Trophoblast cell (in vitro differentiated cells and primary cell): ENCODE measurements around the gene PDE8A.
A peak's percentile ranks its signal among the peaks of the same experiment; 100 is the strongest.
"Not testable (repeated sequence)": the region's sequence is repeated elsewhere in the genome, so short reads cannot be mapped to it uniquely, and the experiment has no call there.

ENCODE experiments used
- DNase-seq, 2 donors: peaks; one replicate each; pipeline ENCODE4 v3.0.0-alpha.2; 2016
- H2AFZ ChIP-seq: 2 replicates; pipeline ENCODE4 v1.6.1; 2013; ENCODE audit warnings: low read length, moderate library complexity, mild to moderate bottlenecking; ENCODE audit not compliant: insufficient read depth, poor library complexity
- H2AK5ac ChIP-seq: 2 replicates; pipeline ENCODE4 v1.6.1; 2013; ENCODE audit warnings: mild to moderate bottlenecking, low read length
- H2BK120ac ChIP-seq: 2 replicates; pipeline ENCODE4 v1.6.1; 2013; ENCODE audit warnings: low read length, mild to moderate bottlenecking, moderate library complexity; ENCODE audit not compliant: insufficient read depth, poor library complexity
- H2BK12ac ChIP-seq: 2 replicates; pipeline ENCODE4 v1.6.1; 2013; ENCODE audit warnings: mild to moderate bottlenecking, low read length, moderate library complexity
- H2BK5ac ChIP-seq: 2 replicates; pipeline ENCODE4 v1.6.1; 2013; ENCODE audit warnings: low read length, low read depth, moderate library complexity, mild to moderate bottlenecking; ENCODE audit not compliant: poor library complexity
- H3K14ac ChIP-seq: 2 replicates; pipeline ENCODE4 v1.6.1; 2013; ENCODE audit warnings: mild to moderate bottlenecking, low read length
- H3K18ac ChIP-seq: 2 replicates; pipeline ENCODE4 v1.6.1; 2013; ENCODE audit warnings: mild to moderate bottlenecking, low read length
- H3K23ac ChIP-seq: 2 replicates; pipeline ENCODE4 v1.6.1; 2013; ENCODE audit warnings: low read length
- H3K27ac ChIP-seq: 2 replicates; pipeline ENCODE4 v1.5.1; 2013; ENCODE audit warnings: low read depth, mild to moderate bottlenecking, inconsistent platforms, low read length, moderate library complexity
- H3K27me3 ChIP-seq: 2 replicates; pipeline ENCODE4 v1.6.1; 2013; ENCODE audit warnings: inconsistent platforms, mild to moderate bottlenecking, low read length, moderate library complexity; ENCODE audit not compliant: insufficient read depth
- H3K36me3 ChIP-seq, 2 experiments: 1 replicate in 1 of 2; 2 replicates in 1 of 2; pipeline ENCODE4 v1.6.1; 2013; ENCODE audit warnings: low read length in 2 of 2, mild to moderate bottlenecking in 2 of 2, moderate library complexity in 1 of 2; ENCODE audit not compliant: insufficient read depth in 2 of 2, control insufficient read depth in 1 of 2
- H3K4ac ChIP-seq: 2 replicates; pipeline ENCODE4 v1.6.1; 2013; ENCODE audit warnings: low read depth, mild to moderate bottlenecking, low read length, moderate library complexity
- H3K4me1 ChIP-seq, 2 experiments: 1 replicate in 1 of 2; 2 replicates in 1 of 2; pipeline ENCODE4 v1.6.1; 2013; ENCODE audit warnings: low read length in 2 of 2, mild to moderate bottlenecking in 2 of 2, moderate library complexity in 1 of 2; ENCODE audit not compliant: insufficient read depth in 2 of 2, control insufficient read depth in 1 of 2
- H3K4me2 ChIP-seq: 2 replicates; pipeline ENCODE4 v1.6.1; 2013; ENCODE audit warnings: inconsistent platforms, mild to moderate bottlenecking, low read length, moderate library complexity
- H3K4me3 ChIP-seq: 2 replicates; pipeline ENCODE4 v1.5.1; 2013; ENCODE audit warnings: mild to moderate bottlenecking, low read depth, low read length, inconsistent platforms
- H3K79me1 ChIP-seq: one replicate; pipeline ENCODE4 v1.6.1; 2013; ENCODE audit warnings: low read length
- H3K79me2 ChIP-seq: 2 replicates; pipeline ENCODE4 v1.6.1; 2013; ENCODE audit warnings: low read length, mild to moderate bottlenecking; ENCODE audit not compliant: control insufficient read depth, insufficient read depth, poor library complexity
- H3K9ac ChIP-seq: 2 replicates; pipeline ENCODE4 v1.6.1; 2013; ENCODE audit warnings: mild to moderate bottlenecking, low read length
- H3K9me3 ChIP-seq: 2 replicates; pipeline ENCODE4 v1.6.1; 2013; ENCODE audit warnings: low read depth, mild to moderate bottlenecking, control low read depth, inconsistent platforms, low read length; ENCODE audit not compliant: insufficient read depth
- H4K12ac ChIP-seq: 2 replicates; pipeline ENCODE4 v1.6.1; 2013; ENCODE audit warnings: low read depth, mild to moderate bottlenecking, low read length, moderate library complexity
- H4K8ac ChIP-seq: 2 replicates; pipeline ENCODE4 v1.6.1; 2013; ENCODE audit warnings: low read depth, mild to moderate bottlenecking, low read length, moderate library complexity
- H4K91ac ChIP-seq: one replicate; pipeline ENCODE4 v1.6.1; 2013; ENCODE audit warnings: low read depth, mild to moderate bottlenecking, low read length, moderate library complexity
- WGBS: extraction: QIAGEN DNeasy Blood & Tissue Kit; methylation state at CpG from one replicate; pipeline ENCODE4 v1.1.7; 2013; ENCODE audit warnings: missing lambda C conversion rate; ENCODE audit not compliant: insufficient read length, insufficient coverage; ENCODE audit errors: extremely low coverage; 5-methylcytosine and 5-hydroxymethylcytosine counted together

PDE8A gene

DNA sequence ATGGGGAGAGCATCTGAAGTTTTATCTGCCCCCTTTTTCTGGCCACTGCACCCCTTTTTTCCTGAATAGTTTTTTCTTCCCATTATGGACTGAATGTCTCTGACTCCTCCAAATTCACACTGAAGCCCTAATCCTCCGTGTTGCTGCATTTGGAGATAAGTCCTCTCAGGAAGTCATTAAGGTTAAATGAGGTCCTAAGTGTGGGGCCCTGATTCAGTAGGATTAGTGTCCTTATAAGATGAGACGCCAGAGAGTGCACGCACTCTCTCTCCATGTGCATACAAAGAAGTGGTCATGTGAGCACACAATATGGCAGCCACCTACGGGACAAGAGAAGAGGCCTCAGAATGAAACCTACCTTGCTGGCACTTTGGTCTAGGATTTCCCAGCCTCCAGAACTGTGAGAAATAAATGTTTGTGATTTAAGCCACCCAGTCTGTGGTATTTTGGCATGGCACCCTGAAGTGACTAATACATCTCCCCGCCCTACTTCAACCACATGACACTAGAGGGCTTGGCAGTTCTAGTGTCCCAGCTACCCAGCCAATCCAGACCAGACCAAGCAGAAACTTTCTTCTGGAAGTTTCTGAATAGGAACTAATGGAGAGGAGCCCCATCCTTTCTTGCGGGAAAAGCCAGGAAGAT is 191.3 kb downstream of the PDE8A start:
- H4K8ac ChIP-seq = no peak overlapping the region
- peaks cover 22% of the 10 kb centered on the region for H3K9me3 ChIP-seq
- H3K4ac ChIP-seq = no peak overlapping the region
- H3K4me2 ChIP-seq = no peak overlapping the region
- no peaks in the 10 kb centered on the region for H3K79me2 ChIP-seq
- no peak overlapping the region for H3K14ac ChIP-seq
- H3K4me1 ChIP-seq = peaks cover 7% of the 10 kb centered on the region in 2 experiments
- no peaks in the 10 kb centered on the region for H3K36me3 ChIP-seq
- no peak overlapping the region for H3K23ac ChIP-seq
- no peak for DNase-seq
- H3K79me1 ChIP-seq = peaks cover 2% of the 10 kb centered on the region
- H4K91ac ChIP-seq = no peak overlapping the region
- no peak overlapping the region for H3K9ac ChIP-seq
- H4K12ac ChIP-seq = no peak overlapping the region
- H3K18ac ChIP-seq = no peak overlapping the region
- H2BK120ac ChIP-seq = no peak overlapping the region
- no peak overlapping the region for H3K4me3 ChIP-seq
- no peak overlapping the region for H2AK5ac ChIP-seq
- no peak overlapping the region for H2BK12ac ChIP-seq
- H3K27ac ChIP-seq = no peak overlapping the region
- no peak overlapping the region for H2AFZ ChIP-seq
- WGBS = no CpG with 5 or more reads among the region's 6 CpGs
- no peak overlapping the region for H2BK5ac ChIP-seq
- no peaks in the 10 kb centered on the region for H3K27me3 ChIP-seq

DNA sequence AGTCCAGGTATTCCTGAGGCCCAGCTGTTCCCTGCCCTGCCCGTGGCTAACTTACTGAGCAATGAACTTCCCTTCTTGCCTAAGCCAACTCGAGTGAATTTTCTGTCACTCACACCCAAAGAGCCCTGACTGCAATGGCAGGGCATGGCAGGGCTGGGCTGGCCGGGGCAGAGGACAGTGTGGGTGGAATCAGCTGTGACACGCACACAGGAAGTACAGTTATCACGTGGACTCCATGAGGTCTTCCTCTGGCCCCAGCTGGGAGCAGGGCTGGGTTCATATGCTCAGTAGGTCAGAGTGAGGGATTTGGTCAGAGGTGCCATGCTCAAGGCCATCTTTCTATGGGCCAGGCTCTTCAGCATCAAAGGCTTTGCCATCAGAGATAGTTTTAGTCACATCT is 192.0 kb downstream of the PDE8A start:
- H3K27ac ChIP-seq, H3K23ac ChIP-seq, H3K27me3 ChIP-seq, H3K4me3 ChIP-seq, H3K4me1 ChIP-seq, H3K18ac ChIP-seq, H2AFZ ChIP-seq, H4K8ac ChIP-seq, H3K36me3 ChIP-seq, H3K4ac ChIP-seq, H3K79me1 ChIP-seq, H3K79me2 ChIP-seq, H2BK12ac ChIP-seq, H3K14ac ChIP-seq, H2BK120ac ChIP-seq, H4K12ac ChIP-seq, H2BK5ac ChIP-seq, H3K4me2 ChIP-seq, H2AK5ac ChIP-seq, H4K91ac ChIP-seq, DNase-seq, H3K9ac ChIP-seq: not testable (repeated sequence)
- no CpG with 5 or more reads among the region's 5 CpGs for WGBS
- peaks cover 22% of the 10 kb centered on the region for H3K9me3 ChIP-seq

DNA sequence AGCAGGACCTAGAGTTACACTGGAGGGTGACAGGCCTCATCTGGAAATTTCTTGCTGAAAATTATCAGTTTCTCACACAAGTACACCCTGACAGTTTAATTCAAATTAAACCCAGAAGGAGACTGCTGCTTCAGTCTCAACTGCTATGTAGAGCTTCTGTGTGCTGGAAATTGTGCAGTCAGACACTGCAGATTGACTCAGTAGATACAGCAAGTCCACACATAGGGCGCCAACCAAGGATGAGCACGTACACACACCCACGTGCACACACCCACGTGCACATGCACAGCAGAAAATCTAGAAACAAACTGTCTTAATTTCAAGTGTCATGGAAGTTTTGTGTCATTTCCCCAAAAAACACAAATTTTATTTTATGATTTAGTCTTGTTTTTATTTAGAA is 192.9 kb downstream of the PDE8A start:
- H4K8ac ChIP-seq = no peak overlapping the region
- H2BK120ac ChIP-seq = no peak overlapping the region
- no peak overlapping the region for H3K18ac ChIP-seq
- peaks cover 7 to 8% of the 10 kb centered on the region in 2 experiments for H3K4me1 ChIP-seq
- no peak overlapping the region for H2AFZ ChIP-seq
- no peaks in the 10 kb centered on the region for H3K79me2 ChIP-seq
- H3K36me3 ChIP-seq = no peaks in the 10 kb centered on the region
- H3K23ac ChIP-seq = no peak overlapping the region
- H4K91ac ChIP-seq = no peak overlapping the region
- H3K79me1 ChIP-seq = peaks cover 2% of the 10 kb centered on the region
- no peak overlapping the region for H3K4me3 ChIP-seq
- no peak overlapping the region for H2AK5ac ChIP-seq
- DNase-seq = no peak
- no peak overlapping the region for H4K12ac ChIP-seq
- H3K14ac ChIP-seq = no peak overlapping the region
- no CpG with 5 or more reads among the region's 4 CpGs for WGBS
- no peak overlapping the region for H3K9ac ChIP-seq
- peak overlapping the region; percentile 24 for H2BK12ac ChIP-seq
- H3K27ac ChIP-seq = no peak overlapping the region
- no peak overlapping the region for H3K4me2 ChIP-seq
- peaks cover 22% of the 10 kb centered on the region for H3K9me3 ChIP-seq
- no peaks in the 10 kb centered on the region for H3K27me3 ChIP-seq
- no peak overlapping the region for H3K4ac ChIP-seq
- no peak overlapping the region for H2BK5ac ChIP-seq

DNA sequence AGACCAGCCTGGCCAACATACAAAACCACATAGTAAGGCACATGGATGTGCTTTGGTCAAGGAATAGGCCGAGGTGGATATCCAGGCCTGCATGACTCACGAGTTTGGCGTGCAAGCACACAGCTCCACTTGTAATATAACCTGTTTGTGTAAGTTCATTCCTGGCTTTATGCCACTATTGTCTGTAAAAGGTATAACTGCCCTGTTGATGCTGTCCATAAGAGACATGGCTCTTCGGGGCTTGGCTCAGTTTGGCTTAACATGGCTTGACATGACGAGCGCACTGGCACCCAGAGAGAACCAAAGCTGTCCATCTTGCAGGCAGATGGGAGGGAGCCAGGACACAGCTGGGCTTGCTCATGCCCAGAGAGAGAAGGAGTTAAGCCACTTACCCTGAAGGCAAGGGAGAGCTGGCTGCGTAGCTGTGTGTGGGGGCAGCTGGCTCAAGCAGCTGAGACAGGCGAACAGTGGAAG is 195.4 kb downstream of the PDE8A start:
- H2BK12ac ChIP-seq = peak overlapping the region; percentile 5
- not testable (repeated sequence) for H3K27me3 ChIP-seq, H2BK120ac ChIP-seq, H3K9ac ChIP-seq, H3K4me2 ChIP-seq, H3K4ac ChIP-seq, H2AFZ ChIP-seq, H3K14ac ChIP-seq, H3K4me3 ChIP-seq, H3K4me1 ChIP-seq, H2AK5ac ChIP-seq, H4K12ac ChIP-seq, H2BK5ac ChIP-seq, H3K18ac ChIP-seq, H3K36me3 ChIP-seq, H3K79me2 ChIP-seq, H3K79me1 ChIP-seq, H3K23ac ChIP-seq, H4K8ac ChIP-seq
- WGBS = no CpG with 5 or more reads among the region's 8 CpGs
- H4K91ac ChIP-seq = peak overlapping the region; percentile 0
- peaks cover 11% of the 10 kb centered on the region for H3K9me3 ChIP-seq
- H3K27ac ChIP-seq = peak overlapping the region; percentile 38
- peak; percentile 72 to 74 for DNase-seq
